HG03378 (cell line): ENCODE data around the gene RPH3AL.

ENCODE experiments used
- ATAC-seq: cut with Tn5 transposase; IDR thresholded peaks from one replicate; pipeline ENCODE4 v1.9.1; 2021; ENCODE audit warnings: mild to moderate bottlenecking, moderate library complexity; ENCODE audit not compliant: unreplicated experiment

RPH3AL gene

GRCh38 chr17:352421-353212, at the start of gene RPH3AL:
Gene RPH3AL, minus strand, starts transcription at chr17:352807. Its CDS starts 25,264 bp downstream, at chr17:327543.
- ATAC-seq, result no peak

GRCh38 chr17:400257-400656, 47.6 kb upstream of the RPH3AL start:
- no peak for ATAC-seq

- no peak for ATAC-seq
Observed at GRCh38 chr17:396788-397187, 44.2 kb upstream of the RPH3AL start.

GRCh38 chr17:395974-396373, 43.4 kb upstream of the RPH3AL start:
- no peak for ATAC-seq

GRCh38 chr17:395179-395578, 42.6 kb upstream of the RPH3AL start:
- no peak for ATAC-seq

GRCh38 chr17:394718-395095, 42.1 kb upstream of the RPH3AL start:
- no peak for ATAC-seq

GRCh38 chr17:393806-394717, 41.5 kb upstream of the RPH3AL start:
- no peak for ATAC-seq

GRCh38 chr17:391850-392249, 39.2 kb upstream of the RPH3AL start:
- no peak for ATAC-seq

- no peak for ATAC-seq
Observed at GRCh38 chr17:390025-390424, 37.4 kb upstream of the RPH3AL start.

- no peak for ATAC-seq
Observed at GRCh38 chr17:388087-388486, 35.5 kb upstream of the RPH3AL start.

- no peak for ATAC-seq
Observed at GRCh38 chr17:386141-386876, 33.7 kb upstream of the RPH3AL start.

GRCh38 chr17:385836-386140, 33.2 kb upstream of the RPH3AL start:
- no peak for ATAC-seq

GRCh38 chr17:385178-385835, 32.7 kb upstream of the RPH3AL start:
- ATAC-seq, result no peak

- no peak for ATAC-seq
Observed at GRCh38 chr17:384622-385177, 32.1 kb upstream of the RPH3AL start.

GRCh38 chr17:383771-384621, 31.4 kb upstream of the RPH3AL start:
- no peak for ATAC-seq

- no peak for ATAC-seq
Observed at GRCh38 chr17:382644-383533, 30.3 kb upstream of the RPH3AL start.

- ATAC-seq, result no peak
Observed at GRCh38 chr17:381941-382643, 29.5 kb upstream of the RPH3AL start.

- no peak for ATAC-seq
Observed at GRCh38 chr17:381516-381915, 28.9 kb upstream of the RPH3AL start.
